ENCODE measurements around the gene EFNA1. TPM values are rescaled to one million over a fixed set of nuclear protein-coding genes. Genes with fewer than 3 reads are reported as not detected.

EFNA1 gene
- total RNA-seq, 1 donor from 2014 or later: 22.1 TPM

- Mint-ChIP-seq H3K9me3 (ENCODE audit: low read depth) (no peaks in the 10 kb centered on the region), H3K4me1 (ENCODE audit: low read depth) (peaks cover 39% of the 10 kb centered on the region), H3K4me3 (ENCODE audit: low read depth) (peak overlapping the region; percentile 83), H3K36me3 (ENCODE audit: insufficient read depth) (no peaks in the 10 kb centered on the region), H3K27me3 (peaks cover 37% of the 10 kb centered on the region), H3K27ac (peak overlapping the region; percentile 81)
- TF ChIP-seq, protein P1, sequence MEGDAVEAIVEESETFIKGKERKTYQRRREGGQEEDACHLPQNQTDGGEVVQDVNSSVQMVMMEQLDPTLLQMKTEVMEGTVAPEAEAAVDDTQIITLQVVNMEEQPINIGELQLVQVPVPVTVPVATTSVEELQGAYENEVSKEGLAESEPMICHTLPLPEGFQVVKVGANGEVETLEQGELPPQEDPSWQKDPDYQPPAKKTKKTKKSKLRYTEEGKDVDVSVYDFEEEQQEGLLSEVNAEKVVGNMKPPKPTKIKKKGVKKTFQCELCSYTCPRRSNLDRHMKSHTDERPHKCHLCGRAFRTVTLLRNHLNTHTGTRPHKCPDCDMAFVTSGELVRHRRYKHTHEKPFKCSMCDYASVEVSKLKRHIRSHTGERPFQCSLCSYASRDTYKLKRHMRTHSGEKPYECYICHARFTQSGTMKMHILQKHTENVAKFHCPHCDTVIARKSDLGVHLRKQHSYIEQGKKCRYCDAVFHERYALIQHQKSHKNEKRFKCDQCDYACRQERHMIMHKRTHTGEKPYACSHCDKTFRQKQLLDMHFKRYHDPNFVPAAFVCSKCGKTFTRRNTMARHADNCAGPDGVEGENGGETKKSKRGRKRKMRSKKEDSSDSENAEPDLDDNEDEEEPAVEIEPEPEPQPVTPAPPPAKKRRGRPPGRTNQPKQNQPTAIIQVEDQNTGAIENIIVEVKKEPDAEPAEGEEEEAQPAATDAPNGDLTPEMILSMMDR (IDR thresholded peaks at IDR 0.05; ENCODE audit: unreplicated experiment): no peak
- peak; percentile 79 for DNase-seq (ENCODE audit: low spot score, unreplicated experiment)
Measured at GRCh38 chr1:155080312-155081228, 47.1 kb upstream of the EFNA1 start.

- no peaks in the 10 kb centered on the region for H3K9me3 Mint-ChIP-seq (ENCODE audit: low read depth)
- no peak for DNase-seq (ENCODE audit: low spot score, unreplicated experiment)
- no peaks in the 10 kb centered on the region for H3K36me3 Mint-ChIP-seq (ENCODE audit: insufficient read depth)
- peak overlapping the region; percentile 81 for H3K27ac Mint-ChIP-seq
- peaks cover 40% of the 10 kb centered on the region for H3K4me1 Mint-ChIP-seq (ENCODE audit: low read depth)
- TF ChIP-seq, protein P1 (IDR thresholded peaks at IDR 0.05; ENCODE audit: unreplicated experiment): no peak
- H3K27me3 Mint-ChIP-seq: peaks cover 37% of the 10 kb centered on the region
- peak overlapping the region; percentile 83 for H3K4me3 Mint-ChIP-seq (ENCODE audit: low read depth)
Measured at GRCh38 chr1:155081472-155082300, 46.0 kb upstream of the EFNA1 start.

GRCh38 chr1:155082301-155083051, 45.2 kb upstream of the EFNA1 start:
- Mint-ChIP-seq H3K9me3 (ENCODE audit: low read depth) (no peaks in the 10 kb centered on the region), H3K27ac (peak overlapping the region; percentile 49), H3K27me3 (peaks cover 40% of the 10 kb centered on the region), H3K4me1 (ENCODE audit: low read depth) (peaks cover 37% of the 10 kb centered on the region), H3K36me3 (ENCODE audit: insufficient read depth) (peaks cover 1% of the 10 kb centered on the region), H3K4me3 (ENCODE audit: low read depth) (peak overlapping the region; percentile 24)
- TF ChIP-seq, protein P1 (IDR thresholded peaks at IDR 0.05; ENCODE audit: unreplicated experiment): no peak
- DNase-seq (ENCODE audit: low spot score, unreplicated experiment): no peak

DNA sequence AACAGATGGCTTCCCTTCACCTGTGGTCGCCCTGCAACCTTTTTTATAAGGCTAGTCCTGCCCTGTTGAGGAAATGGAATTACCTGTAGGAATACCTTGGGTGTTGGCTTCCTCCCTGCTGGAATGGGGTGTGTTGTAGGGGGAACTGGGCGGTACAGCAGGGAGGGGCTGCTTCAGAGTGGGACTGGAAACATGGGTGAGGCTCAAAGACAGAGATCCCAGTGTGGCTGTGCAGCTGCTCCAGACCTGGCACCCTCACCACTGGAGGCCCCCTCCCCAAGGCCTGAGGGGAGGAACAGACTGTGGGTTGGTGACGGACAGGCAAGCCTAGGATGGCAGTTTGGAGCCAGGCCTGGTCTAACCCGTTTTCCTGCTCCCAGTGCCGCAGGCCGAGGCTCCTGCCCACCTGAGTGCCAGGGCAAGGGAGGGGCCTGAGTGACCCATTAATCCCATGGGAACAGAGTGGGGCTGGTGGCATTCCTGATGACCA, 44.6 kb upstream of the EFNA1 start:
- no peak for DNase-seq (ENCODE audit: low spot score, unreplicated experiment)
- no peaks in the 10 kb centered on the region for H3K9me3 Mint-ChIP-seq (ENCODE audit: low read depth)
- H3K4me1 Mint-ChIP-seq (ENCODE audit: low read depth): peaks cover 30% of the 10 kb centered on the region
- H3K4me3 Mint-ChIP-seq (ENCODE audit: low read depth): no peak overlapping the region
- peaks cover 43% of the 10 kb centered on the region for H3K27me3 Mint-ChIP-seq
- H3K27ac Mint-ChIP-seq: peak overlapping the region; percentile 49
- TF ChIP-seq, protein P1 (IDR thresholded peaks at IDR 0.05; ENCODE audit: unreplicated experiment): no peak
- peaks cover 1% of the 10 kb centered on the region for H3K36me3 Mint-ChIP-seq (ENCODE audit: insufficient read depth)

Data from progenitor cell of endocrine pancreas (in vitro differentiated cells).